HL-60/S4 treated with phorbol 12-myristate 13-acetate at 8.2 ng/mL for 4 days and 3 days (cell line): ENCODE data around the gene SIGLEC7.

Experiments used
- in situ Hi-C: fragments of 300-500 bp; cut with MboI; formaldehyde crosslinking; loops from 2 replicates; pipeline ENCODE4 v1.15.0; 2022; ENCODE audit warnings: low sequenced_read_pairs

SIGLEC7 gene

DNA sequence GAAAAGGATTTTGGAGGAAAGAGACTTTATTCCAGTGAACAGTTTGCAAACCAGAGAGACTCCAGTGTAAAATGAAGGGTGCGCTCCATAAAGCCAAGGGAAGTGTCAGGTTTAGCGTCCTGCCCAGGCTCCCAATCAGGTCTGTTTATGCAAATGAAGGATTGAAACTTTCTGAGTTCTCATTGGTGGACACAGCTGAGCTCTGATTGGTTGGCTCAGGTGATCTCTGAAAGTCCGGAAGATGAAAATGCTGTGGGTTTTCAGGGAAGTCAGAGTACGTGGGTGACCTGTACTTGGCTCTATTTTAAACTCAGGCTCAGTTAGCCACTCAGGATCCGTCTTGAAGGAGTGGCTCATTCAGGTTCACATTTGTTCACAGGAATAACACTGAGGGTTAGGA lies 54.1 kb downstream of the SIGLEC7 start:
- in situ Hi-C loops = no loop called here

DNA sequence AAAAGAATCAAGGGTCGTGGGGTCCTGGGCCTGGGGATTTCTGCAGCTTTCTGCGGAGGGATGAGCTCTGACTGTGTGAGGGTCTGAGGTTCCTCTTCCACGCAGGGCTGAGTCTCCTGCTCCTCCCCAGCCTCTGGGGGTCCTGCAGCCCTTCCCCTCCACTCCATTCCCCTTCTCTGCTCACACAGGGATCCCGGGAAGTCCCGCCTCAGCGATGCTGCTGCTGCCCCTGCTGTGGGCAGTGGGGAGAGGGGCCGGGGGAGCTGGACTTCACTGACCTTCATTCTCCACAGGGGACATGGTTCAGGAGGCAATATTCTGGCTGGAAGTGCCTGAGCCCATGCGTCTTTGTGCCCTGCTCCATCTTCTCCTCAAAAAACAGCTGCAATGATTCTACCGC lies 56.5 kb downstream of the SIGLEC7 start:
- in situ Hi-C loops = no loop called here

DNA sequence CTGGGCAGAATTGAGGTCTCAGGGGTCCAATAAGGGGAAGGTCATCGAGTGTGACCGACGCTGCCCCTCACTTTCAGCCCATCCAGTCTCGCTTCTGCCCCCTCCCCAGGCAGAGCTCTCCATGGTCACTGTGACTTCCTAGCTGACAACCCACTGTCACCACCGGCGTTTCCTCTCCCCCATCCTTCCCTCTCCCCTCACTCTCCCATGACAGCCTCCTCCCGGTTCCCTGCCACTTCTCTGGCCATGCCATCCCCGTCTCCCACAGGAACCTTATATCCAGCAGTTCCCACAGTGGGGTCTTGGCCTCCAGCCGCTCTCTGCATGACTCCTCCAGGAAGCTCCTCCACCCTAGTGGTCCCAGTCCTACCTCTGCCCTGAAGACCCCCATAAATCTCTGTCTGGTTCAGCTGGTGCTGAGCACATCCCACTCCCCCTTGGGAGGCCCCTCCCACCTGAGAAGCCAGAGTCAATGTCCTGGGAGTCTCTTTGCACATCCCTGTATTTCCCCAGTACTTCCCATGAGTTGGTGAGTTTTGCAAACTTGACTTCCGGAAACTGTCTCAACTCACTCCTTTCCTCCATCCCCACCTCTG lies 58.1 kb downstream of the SIGLEC7 start:
- in situ Hi-C loops = no loop called here

DNA sequence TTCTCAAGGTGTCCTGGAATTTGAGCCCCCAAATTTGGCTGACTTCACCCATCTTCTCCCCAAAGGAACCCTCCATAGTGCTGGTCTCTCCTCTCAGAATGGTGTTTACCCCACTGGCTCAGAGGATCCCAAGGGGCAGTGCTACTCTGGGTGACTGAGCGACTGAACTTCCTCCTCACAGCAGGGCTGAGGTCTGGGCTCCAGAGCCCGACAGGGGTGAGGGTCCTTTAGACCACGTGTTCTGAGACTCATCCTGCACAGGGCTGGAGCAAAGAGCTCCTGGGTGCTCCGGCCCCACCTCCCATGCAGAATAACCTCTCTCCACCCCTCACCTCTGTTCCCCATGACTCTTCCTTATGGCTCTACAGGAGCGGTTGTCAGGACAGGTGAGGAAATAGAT lies 59.6 kb downstream of the SIGLEC7 start:
- in situ Hi-C loops = no loop called here
